Ectodermal cell (in vitro differentiated cells): ENCODE data around the gene PARP15.
A peak's percentile ranks its signal among the peaks of the same experiment; 100 is the strongest.
"Not testable (repeated sequence)": the region's sequence is repeated elsewhere in the genome, so short reads cannot be mapped to it uniquely, and the experiment has no call there.

Experiments used
- H3K27ac ChIP-seq: 2 replicates; pipeline ENCODE4 v1.7.0; 2013; ENCODE audit warnings: mild to moderate bottlenecking, low read depth, low read length; ENCODE audit not compliant: insufficient read depth, poor library complexity, severe bottlenecking
- H3K27me3 ChIP-seq: 2 replicates; pipeline ENCODE4 v1.7.0; 2013; ENCODE audit warnings: mild to moderate bottlenecking, low read length; ENCODE audit not compliant: insufficient read depth, control insufficient read depth, poor library complexity, severe bottlenecking
- H3K36me3 ChIP-seq: one replicate; pipeline ENCODE4 v1.7.0; 2013; ENCODE audit warnings: low read length; ENCODE audit not compliant: control insufficient read depth, insufficient read depth
- H3K4me1 ChIP-seq: one replicate; pipeline ENCODE4 v1.7.0; 2013; ENCODE audit warnings: low read length; ENCODE audit not compliant: control insufficient read depth, insufficient read depth
- H3K4me3 ChIP-seq: 2 replicates; pipeline ENCODE4 v1.7.0; 2013; ENCODE audit warnings: low read depth, low read length, control low read depth; ENCODE audit not compliant: insufficient read depth
- H3K9me3 ChIP-seq: 2 replicates; pipeline ENCODE4 v1.7.0; 2013; ENCODE audit warnings: mild to moderate bottlenecking, low read length, moderate library complexity; ENCODE audit not compliant: control insufficient read depth
- WGBS, 2 experiments: methylation state at CpG; one replicate each; pipeline ENCODE4 v1.1.7; 2013; ENCODE audit warnings: missing lambda C conversion rate in 2 of 2; 5-methylcytosine and 5-hydroxymethylcytosine counted together

Gene PARP15

GRCh38 chr3:122553171-122553570 lies 24.3 kb upstream of the PARP15 start:
- Histone ChIP-seq H3K36me3 (no peaks in the 10 kb centered on the region), H3K27ac (no peak overlapping the region), H3K4me1 (no peaks in the 10 kb centered on the region), H3K9me3 (no peaks in the 10 kb centered on the region), H3K4me3 (no peak overlapping the region), H3K27me3 (no peaks in the 10 kb centered on the region)
- 67 to 89% methylated on average over 1 to 3 of the region's 3 CpGs for WGBS, 2 experiments

GRCh38 chr3:122555275-122556071 lies 22.0 kb upstream of the PARP15 start:
- Histone ChIP-seq H3K4me3 (no peak overlapping the region), H3K4me1 (no peaks in the 10 kb centered on the region), H3K36me3 (no peaks in the 10 kb centered on the region), H3K9me3 (no peaks in the 10 kb centered on the region), H3K27me3 (no peaks in the 10 kb centered on the region), H3K27ac (no peak overlapping the region)
- WGBS, 2 experiments = 81 to 93% methylated on average over 5 to 6 of the region's 6 CpGs

- H3K4me3 ChIP-seq = no peak overlapping the region
- H3K36me3 ChIP-seq = no peaks in the 10 kb centered on the region
- H3K27ac ChIP-seq = no peak overlapping the region
- H3K4me1 ChIP-seq = no peaks in the 10 kb centered on the region
- WGBS, 2 experiments = 89 to 94% methylated on average over 5 of the region's 5 CpGs
- H3K9me3 ChIP-seq = no peaks in the 10 kb centered on the region
- H3K27me3 ChIP-seq = no peaks in the 10 kb centered on the region
Observed at GRCh38 chr3:122557356-122557755, 20.1 kb upstream of the PARP15 start.

DNA sequence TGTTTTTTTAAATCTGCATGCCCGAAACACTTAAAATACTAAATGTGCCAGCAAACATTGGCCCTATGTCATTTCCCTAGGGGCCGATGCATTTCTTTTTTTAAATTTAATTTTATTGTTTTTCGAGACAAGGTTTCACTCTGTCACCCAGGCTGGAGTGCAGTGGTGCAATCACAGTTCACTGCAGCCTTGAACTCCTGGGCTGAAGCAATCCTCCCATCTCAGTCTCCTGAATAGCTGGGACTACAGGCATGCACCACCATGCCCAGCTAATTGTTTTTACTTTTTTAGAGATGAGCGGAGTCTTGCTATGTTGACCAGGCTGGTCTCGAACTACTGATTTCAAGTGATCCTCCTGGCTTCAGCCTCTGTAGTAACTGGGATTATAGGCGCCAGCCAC lies 18.8 kb upstream of the PARP15 start:
- peaks cover 3% of the 10 kb centered on the region for H3K27me3 ChIP-seq
- no peaks in the 10 kb centered on the region for H3K9me3 ChIP-seq
- 93 to 95% methylated on average over 6 of the region's 6 CpGs for WGBS, 2 experiments
- H3K4me3 ChIP-seq = no peak overlapping the region
- H3K4me1 ChIP-seq = peaks cover 1% of the 10 kb centered on the region
- H3K36me3 ChIP-seq = no peaks in the 10 kb centered on the region
- no peak overlapping the region for H3K27ac ChIP-seq

GRCh38 chr3:122559906-122560305 lies 17.5 kb upstream of the PARP15 start:
- Histone ChIP-seq H3K36me3 (no peaks in the 10 kb centered on the region), H3K27me3 (peaks cover 16% of the 10 kb centered on the region), H3K4me1 (peaks cover 5% of the 10 kb centered on the region), H3K9me3 (no peaks in the 10 kb centered on the region), H3K4me3 (no peak overlapping the region), H3K27ac (no peak overlapping the region)
- WGBS, 2 experiments = 66 to 72% methylated on average over 3 of the region's 3 CpGs

GRCh38 chr3:122560680-122561079 lies 16.8 kb upstream of the PARP15 start:
- 96 to 100% methylated on average over 1 of the region's 1 CpG for WGBS, 2 experiments
- H3K27me3 ChIP-seq = peaks cover 18% of the 10 kb centered on the region
- H3K27ac ChIP-seq = no peak overlapping the region
- H3K4me3 ChIP-seq = no peak overlapping the region
- no peaks in the 10 kb centered on the region for H3K9me3 ChIP-seq
- no peaks in the 10 kb centered on the region for H3K36me3 ChIP-seq
- peaks cover 5% of the 10 kb centered on the region for H3K4me1 ChIP-seq

GRCh38 chr3:122562923-122563716 lies 14.3 kb upstream of the PARP15 start:
- no peaks in the 10 kb centered on the region for H3K36me3 ChIP-seq
- H3K27me3 ChIP-seq = peaks cover 18% of the 10 kb centered on the region
- peaks cover 5% of the 10 kb centered on the region for H3K4me1 ChIP-seq
- no peak overlapping the region for H3K27ac ChIP-seq
- 90 to 92% methylated on average over 5 of the region's 5 CpGs for WGBS, 2 experiments
- H3K9me3 ChIP-seq = no peaks in the 10 kb centered on the region
- no peak overlapping the region for H3K4me3 ChIP-seq

DNA sequence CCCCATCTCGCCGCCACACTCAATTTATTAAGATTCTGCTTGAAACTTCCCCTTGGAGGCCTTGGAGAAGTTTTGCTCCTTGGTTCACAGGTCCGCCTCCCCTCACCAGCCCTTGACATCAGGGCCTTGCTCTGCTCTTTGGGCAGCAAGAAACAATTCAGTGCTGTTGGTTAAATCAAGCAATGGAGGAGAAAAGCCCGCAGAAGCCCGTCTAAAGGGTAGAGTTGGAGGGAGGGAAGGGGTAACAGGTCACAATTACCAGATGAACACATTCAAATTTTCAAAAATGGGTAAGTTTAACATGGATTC lies 13.8 kb upstream of the PARP15 start:
- H3K9me3 ChIP-seq = no peaks in the 10 kb centered on the region
- no peak overlapping the region for H3K27ac ChIP-seq
- peak overlapping the region; percentile 59 for H3K4me3 ChIP-seq
- peaks cover 5% of the 10 kb centered on the region for H3K4me1 ChIP-seq
- 63 to 71% methylated on average over 5 of the region's 5 CpGs for WGBS, 2 experiments
- H3K36me3 ChIP-seq = no peaks in the 10 kb centered on the region
- H3K27me3 ChIP-seq = peaks cover 18% of the 10 kb centered on the region

DNA sequence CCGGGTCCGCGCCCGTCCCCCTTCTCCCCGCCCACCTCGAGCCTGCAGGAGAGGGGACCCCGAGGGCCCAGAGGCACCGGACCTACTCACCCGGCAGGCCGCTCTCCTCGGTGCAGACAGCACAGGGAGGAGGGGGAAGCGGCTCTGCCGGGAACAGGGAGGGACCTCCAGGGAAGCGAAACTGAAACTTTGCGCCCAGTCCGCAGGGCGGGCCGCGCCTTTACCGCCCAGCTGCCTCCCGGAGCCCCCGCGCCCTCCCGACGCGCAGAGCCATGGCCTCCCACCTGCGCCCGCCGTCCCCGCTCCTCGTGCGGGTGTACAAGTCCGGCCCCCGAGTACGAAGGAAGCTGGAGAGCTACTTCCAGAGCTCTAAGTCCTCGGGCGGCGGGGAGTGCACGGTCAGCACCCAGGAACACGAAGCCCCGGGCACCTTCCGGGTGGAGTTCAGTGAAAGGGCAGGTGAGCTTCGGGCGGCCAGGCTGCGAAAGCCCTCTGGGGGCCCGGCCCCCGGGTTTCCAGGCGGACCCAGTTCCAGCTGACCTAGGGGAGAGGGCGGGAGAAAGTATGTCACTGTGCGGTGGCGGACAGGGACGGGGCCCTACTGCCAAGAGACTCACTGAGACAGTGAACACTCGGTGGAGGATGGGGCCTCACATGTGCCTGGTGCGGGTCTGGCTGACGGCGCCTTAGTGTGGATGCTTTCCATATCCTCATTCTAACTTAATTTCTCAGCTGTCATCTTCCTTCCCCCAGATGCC lies 13.1 kb upstream of the PARP15 start, which contains the start of the genes DTX3L and PARP9:
Gene DTX3L, plus strand, starts transcription at position 184 of the 758 bp plus-strand sequence. Its CDS starts 89 bp downstream, at position 273.
Gene PARP9, minus strand, starts transcription at position 146 of the 758 bp plus-strand sequence. CDS start 4,680 bp downstream, outside the sequence.
- H3K36me3 ChIP-seq = no peaks in the 10 kb centered on the region
- WGBS, 2 experiments = 2% methylated on average over 56 of the region's 56 CpGs
- peaks cover 18% of the 10 kb centered on the region for H3K27me3 ChIP-seq
- H3K9me3 ChIP-seq = no peaks in the 10 kb centered on the region
- H3K4me1 ChIP-seq = peaks cover 5% of the 10 kb centered on the region
- peak within 1 kb of the TSS; percentile 59 for H3K4me3 ChIP-seq
- H3K27ac ChIP-seq = no peak within 1 kb of the TSS

DNA sequence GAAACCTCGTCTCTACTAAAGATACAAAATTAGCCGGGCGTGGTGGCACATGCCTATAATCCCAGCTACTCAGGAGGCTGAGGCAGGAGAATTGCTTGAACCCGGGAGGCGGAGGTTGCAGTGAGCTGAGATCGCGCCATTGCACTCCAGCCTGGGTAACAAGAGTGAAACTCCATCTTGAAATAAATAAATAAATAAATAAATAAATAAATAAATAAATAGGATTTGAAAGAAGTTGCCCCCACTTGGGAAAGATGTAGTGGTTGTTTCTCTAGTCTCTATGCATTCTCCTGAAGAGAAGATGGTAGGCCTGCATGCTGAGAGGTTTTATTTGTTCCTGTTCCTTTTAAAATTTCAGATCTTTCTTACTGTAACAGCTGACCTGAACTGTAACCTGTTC lies 9.3 kb upstream of the PARP15 start:
- H3K27ac ChIP-seq, H3K4me1 ChIP-seq, H3K9me3 ChIP-seq, H3K36me3 ChIP-seq, H3K4me3 ChIP-seq: not testable (repeated sequence)
- H3K27me3 ChIP-seq = peaks cover 18% of the 10 kb centered on the region
- WGBS, 2 experiments = 94 to 96% methylated on average over 3 to 5 of the region's 7 CpGs
